ENCODE measurements around the gene TRAPPC14. TPM values are rescaled to one million over a fixed set of nuclear protein-coding genes. Genes with fewer than 3 reads are reported as not detected.
A peak's percentile ranks its signal among the peaks of the same experiment; 100 is the strongest.

Gene TRAPPC14
- total and polyA plus RNA-seq, 9 of the 15 experiments (the other 6 are each of a cell fraction or from before 2014, with no cell fraction given), result 0.42 to 45.9 (median 18.2) TPM

- no peak for TF ChIP-seq HOMEZ (CRISPR knock-in tag; IDR thresholded peaks at IDR 0.05)
- no peak for TF ChIP-seq ZC3H11A (IDR thresholded peaks at IDR 0.05; ENCODE audit: low read depth, low read length)
- 0 out of 4 replicates have a peak, but pooled peaks of 1 of the 2 experiments have one; percentile 53 for TF ChIP-seq MLX (CRISPR knock-in tag; conservative IDR thresholded peaks at IDR 0.05)
- TF ChIP-seq ZNF239 (CRISPR knock-in tag; IDR thresholded peaks at IDR 0.05), result no peak
- 0 out of 2 replicates have a peak, but pooled peaks have one; percentile 31 for TF ChIP-seq ZNF395 (CRISPR knock-in tag; IDR thresholded peaks at IDR 0.05)
- TF ChIP-seq ZNF592 (IDR thresholded peaks at IDR 0.05), result no peak
- peak; percentile 53 for TF ChIP-seq PCBP1 (IDR thresholded peaks at IDR 0.05; ENCODE audit: low read depth, low read length, poor library complexity, severe bottlenecking)
- TF ChIP-seq MLLT1 (IDR thresholded peaks at IDR 0.05), result peak in 1 of 2 experiments; percentile 64; a peak in 2 of 4 replicates
- TF ChIP-seq NUFIP1 (IDR thresholded peaks at IDR 0.05; ENCODE audit: partially characterized antibody), result no peak
- no peak; the same call in 1 of the 2 replicates for TF ChIP-seq ZBTB9 (CRISPR knock-in tag; IDR thresholded peaks at IDR 0.05)
- peak; percentile 92 for TF ChIP-seq ATF6 (CRISPR knock-in tag; IDR thresholded peaks at IDR 0.05)
Measured at GRCh38 chr7:100177045-100178001, 18.8 kb upstream of the TRAPPC14 start, which contains the start of the genes GPC2 and STAG3 (continued).
